ENCODE measurements around the gene MAGOH.

MAGOH gene

DNA sequence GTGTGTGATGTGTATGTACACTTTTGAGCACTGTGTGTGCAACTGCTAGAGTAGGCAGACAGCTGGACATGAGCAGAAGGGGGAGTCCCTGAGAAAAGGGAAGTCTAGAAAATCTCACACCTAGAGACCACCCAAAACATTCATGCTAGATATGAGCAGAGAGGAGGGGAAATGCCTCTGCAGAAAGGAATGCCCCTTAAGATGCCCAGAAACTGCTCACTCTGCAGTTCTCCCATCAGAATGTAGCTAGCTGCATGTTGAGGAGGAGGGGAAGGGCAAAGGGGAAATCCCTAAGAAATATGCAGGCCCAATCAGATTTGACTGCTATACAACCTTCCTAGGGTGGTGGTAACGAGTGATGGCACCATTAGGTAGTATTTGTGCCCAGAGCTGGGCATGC, 31.8 kb upstream of the MAGOH start:
- DNase-seq = no peak

DNA sequence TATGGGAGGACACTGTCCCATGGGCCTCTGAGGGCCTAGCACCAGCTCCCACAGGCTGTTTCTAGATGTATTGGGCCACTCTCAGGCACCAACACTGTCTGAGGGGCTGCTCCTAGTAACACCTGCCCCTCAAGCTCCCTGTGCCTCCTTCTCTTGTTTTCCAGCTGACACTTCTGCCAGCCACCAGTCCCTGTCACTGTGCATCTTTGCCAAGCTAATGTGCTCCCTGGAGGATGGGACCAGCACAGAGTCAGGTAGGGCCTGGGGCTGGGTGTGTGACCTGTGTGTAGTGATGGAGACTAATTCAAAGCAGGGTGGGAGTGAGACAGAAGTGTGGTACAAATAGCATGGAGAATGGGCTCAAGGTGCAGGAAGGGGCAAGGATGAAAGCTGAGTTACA, 29.4 kb upstream of the MAGOH start:
- no peak for DNase-seq

DNA sequence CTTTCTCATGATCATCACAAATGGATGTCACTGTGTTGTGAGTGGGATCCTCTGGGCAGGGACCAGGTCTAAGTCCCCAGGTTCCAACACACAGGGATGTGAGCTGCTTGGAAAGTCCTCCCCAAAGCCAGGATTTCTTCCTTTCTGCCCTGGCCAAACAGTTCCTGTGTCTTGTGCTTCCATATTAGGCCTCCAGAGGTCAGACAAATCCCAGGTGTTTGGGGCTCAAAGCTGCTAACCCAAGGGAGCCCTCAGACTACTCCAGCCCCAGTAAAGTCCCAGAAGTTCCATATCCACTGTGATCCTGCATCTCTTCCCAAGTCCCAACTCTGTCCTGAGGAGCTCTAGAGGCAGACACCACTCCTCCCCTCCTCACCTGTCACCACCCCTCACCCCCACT, 27.7 kb upstream of the MAGOH start:
- DNase-seq = no peak

DNA sequence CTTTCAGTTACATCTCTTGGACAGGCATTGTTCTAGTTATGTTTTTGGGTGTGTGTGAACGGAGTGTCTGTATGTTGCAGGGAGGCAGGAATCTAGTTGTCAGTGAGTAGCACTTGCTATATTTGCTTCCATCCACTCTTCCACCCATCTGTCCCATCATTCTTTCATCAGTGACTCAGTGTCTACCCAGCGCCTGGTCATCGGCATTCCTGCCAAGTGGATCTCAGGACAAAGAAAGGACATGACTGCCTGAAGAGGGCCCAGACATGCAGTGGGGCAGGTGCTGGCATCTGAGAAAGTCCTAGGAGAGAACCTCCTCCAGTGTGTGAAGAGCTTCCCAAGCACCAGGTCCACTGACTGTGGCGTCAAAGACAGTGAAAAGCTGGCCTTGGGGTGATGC, 27.3 kb upstream of the MAGOH start:
- no peak for DNase-seq

DNA sequence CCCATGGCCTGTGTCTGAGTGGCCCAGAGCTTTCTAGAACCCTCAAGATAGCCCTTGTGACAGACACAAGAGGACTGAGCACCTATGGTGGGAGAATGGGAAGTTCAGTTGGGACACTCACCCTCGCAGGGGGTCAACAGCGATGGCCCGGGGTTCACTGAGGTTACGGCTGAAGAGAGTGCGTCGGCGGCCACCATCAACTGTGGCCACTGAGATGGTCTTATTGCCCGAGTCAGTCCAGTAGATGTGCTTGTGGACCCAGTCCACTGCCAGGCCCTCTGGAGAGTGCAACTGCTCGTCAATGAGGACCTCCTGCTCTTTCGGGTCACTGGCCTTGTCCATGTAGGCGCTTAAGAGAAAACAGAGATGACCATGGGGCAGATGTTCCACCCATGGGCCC, 25.7 kb upstream of the MAGOH start:
- no peak for DNase-seq

DNA sequence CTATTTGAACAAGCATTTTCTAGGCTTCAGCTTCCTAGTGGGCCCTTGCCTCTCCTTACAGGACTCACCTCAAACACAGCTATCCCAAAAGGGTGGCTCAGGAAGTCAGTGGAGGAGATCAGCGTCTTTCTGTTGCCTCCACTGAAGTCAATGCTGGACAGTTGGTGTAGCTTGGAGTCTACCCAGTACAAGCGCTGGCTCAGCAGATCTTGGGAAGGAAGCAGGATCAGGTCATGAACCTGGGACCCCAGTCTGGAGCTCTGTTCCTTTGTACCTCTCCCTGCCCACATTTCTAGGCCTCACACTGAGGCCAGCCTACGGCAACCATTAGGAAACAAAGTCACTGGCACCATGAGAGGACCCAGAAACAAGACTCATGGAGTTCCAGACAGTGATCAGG, 23.7 kb upstream of the MAGOH start:
- DNase-seq = no peak

DNA sequence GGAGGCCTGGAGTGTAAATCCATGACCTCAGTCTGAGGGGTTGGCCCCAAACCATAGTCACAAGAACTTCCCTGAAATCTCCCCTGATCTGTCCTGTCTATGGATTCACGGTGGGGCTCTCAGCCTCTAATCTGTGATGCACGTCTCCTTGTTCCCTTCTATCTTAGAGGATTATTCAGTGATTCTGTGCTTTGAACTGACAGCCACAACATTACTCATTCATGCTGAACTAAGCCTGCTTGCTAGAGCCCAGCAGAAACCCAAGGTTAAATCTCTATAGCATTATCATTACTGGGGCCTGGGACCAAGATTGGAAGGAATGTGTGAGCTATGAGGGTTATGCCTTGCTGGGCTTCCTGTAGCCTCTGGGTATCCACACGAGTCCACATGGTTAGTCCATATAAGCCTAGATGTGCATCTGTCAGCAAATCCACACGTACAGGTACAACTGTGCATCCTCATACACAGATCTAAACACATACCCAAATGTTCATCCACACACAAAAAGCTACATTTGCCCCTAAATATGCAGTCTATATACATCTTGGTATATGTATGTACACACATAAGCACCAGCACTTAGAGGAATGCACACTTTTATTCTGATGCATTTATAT, 22.4 kb upstream of the MAGOH start:
- no peak for DNase-seq

DNA sequence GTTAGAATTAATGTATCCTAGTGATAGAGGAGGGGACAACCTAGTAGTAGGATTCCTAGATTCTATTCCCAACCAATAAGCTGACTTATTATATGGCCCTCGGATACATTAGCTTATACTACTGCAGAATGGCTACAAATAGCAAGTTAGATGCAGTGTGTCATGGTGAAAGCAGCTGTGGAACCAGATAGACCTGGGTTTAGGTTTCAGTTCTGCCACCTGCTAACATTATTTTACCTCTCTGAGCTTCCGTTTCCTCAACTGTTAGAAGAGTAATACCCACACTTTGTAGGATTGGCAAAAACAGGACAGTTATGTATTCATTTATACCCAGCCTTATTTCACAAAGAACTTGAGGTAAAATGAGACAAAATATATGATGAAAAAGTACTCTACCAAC, 21.6 kb upstream of the MAGOH start:
- DNase-seq = no peak

DNA sequence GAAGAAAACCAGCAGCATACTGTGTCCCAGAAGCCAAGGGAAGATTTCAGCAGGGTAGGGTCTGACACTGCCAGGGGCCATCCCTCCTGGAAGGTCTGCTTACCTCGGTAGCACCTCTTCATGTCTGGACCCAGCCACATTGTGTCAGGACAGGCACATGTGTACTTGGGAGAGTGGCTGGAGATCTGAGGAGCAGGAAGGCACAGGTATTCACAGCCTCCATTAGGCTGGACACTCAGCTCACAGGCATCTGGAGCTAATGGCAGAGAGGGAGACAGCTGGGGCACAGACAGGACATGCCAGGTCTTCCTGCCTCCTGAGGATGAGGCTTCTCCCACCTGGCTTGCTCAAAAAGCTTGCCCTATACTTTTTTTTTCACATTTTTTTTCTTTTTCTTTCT, 19.9 kb upstream of the MAGOH start:
- no peak for DNase-seq

DNA sequence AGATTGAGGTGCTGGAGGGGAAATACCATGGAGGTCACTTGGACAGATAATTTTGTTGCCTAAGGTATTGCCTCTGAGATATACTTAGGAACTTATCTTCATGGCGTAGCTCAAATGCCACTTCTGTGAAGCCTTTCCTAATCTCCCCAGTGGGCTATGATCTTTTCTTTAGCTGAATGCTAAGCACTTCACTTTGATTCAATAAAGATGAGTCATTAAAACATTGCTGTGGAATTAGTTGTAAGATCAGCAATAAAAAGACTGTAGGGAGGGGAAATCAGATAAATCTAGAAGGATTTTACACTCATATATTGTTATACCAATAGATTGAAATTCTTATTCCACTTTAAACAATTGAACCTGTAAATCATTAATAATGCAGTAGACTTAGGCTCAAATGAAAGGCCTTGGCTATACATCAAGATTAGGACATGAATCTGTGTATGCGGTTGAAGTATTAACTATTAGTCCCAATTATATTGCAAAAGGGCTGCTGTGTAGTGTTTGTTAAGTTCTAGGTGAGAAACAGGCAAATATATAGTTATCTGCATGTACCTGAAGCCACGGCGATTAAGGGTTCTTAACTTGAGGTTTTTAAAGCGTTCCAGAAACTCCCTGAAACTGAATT, 19.2 kb upstream of the MAGOH start:
- no peak for DNase-seq

DNA sequence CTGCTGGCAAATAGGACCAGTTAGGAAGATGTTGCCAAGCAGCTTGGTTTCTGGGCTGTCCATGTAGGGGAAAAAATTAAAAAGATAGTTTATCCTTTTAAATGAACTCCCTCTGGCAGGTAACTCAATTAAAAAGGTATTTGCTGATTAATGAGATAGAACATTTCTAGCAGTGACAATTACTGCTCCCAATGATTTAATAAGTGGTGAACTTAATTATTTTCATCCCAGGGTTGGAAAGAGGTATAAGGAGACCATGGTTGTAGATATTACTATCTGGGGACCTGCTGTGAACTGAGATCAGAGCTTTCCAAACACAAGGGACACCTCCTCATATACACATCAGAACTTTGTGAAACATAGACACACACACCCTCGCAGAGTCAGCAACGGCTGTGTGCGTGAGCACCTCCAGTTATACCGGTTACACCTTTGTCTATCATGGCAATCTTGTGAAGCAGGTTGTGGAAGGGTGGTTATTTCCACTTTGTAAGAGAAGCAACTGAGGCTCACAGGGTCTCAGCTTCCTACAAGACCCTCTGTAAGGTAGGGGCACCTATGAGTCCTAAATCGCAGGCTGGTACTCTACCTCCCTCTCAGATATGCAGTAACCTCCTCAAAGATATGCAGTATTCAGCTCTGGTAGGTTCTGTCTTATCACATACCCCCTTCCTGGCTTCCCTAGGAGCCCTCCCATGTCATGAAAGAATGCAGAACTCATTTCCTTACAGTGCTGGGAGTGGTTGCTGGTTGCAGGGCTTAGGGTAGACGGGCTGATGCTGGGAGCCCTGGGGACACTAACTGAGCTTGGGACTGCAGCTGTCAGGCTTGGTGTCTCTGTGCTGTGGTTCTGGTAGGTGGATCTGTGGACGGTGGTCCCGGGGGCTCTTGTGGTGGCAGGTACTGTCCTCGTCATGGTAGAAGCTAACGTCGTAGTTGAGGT, 18.5 kb upstream of the MAGOH start:
- DNase-seq = no peak

DNA sequence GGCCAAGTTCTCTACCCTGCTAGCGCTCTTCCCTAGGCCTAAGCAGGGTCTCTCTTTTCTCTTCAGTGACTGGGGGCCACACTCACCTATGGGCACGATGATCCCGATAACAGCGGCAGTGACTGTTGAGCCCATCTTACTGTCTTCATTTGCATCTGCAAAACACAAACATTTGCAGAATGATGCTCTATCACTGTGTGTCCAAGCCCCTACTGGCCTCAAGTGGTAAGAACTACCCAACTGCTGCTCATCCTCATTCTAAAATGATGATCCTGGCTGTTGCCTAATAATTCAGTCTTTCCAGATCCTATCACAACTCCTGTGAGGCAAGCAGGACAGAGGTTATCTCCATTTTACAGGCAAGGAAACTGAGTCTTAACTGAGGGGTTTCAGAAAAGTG, 16.7 kb upstream of the MAGOH start:
- no peak for DNase-seq

DNA sequence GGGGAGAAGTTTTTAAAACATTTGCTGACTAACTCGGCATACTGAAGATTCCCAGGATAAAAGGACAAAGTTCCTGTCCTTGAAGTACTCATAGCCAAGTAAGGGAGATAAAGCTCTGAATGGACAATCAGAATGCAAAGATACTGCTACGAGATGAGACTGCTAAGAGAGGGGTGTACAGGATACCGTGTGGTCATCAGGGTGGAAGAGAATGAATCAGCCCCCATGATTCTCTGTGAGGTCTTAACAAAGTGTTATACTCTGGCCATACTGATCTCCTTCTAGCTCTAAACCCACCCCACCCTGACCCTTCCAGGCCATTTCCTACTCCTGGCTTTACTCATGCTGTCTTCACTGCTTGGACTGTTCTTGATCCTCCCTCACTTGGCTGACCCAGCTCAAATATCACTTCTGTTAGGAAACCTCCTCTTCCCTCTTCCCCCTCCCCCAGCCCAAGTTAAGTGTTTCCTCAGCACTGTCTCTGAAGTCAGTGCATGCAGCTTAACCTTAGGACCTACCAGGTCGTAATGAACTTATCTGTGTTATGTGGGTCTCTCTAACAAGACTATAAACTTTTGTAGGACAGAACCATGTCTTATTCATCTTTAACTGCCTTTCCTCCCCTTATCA, 15.8 kb upstream of the MAGOH start:
- no peak for DNase-seq

DNA sequence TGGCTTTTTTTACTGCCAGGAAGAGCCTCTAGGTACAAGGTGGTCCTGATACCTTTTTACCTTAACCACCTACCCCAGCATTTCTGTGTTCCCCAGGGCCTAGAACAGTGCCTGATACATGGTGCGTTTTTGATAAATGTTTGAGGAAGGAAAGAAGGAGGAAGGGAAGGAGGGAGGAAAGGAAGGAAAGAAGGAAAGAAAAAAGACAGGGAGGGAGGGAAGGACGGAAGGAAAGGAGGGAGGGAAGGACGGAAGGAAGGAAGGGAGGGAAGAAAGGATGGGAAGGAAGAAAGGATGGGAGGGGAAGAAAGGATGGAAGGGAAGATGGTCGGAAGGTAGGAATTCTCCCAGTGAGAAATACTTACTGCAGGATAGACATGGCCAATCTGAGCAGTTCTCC, 12.0 kb upstream of the MAGOH start:
- DNase-seq = no peak

DNA sequence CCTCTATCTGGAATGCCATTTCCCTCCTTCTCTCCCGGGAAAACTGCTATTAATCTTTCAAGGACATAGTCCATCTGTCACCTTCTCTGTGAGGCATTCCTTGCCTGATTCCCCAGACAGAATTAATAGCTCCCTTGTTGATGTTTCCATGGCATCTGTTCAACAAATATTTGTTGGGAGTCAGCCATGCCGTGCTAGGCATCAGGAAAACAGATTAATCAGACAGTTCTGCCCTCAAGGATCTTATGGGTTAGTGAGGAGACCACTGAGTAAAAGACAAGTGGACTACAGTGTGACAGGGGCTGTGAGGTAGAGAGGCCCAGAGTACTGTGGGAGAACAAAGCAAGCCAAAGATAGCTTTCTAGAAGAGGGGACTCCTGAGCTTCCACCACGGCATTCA, 11.4 kb upstream of the MAGOH start:
- no peak for DNase-seq

DNA sequence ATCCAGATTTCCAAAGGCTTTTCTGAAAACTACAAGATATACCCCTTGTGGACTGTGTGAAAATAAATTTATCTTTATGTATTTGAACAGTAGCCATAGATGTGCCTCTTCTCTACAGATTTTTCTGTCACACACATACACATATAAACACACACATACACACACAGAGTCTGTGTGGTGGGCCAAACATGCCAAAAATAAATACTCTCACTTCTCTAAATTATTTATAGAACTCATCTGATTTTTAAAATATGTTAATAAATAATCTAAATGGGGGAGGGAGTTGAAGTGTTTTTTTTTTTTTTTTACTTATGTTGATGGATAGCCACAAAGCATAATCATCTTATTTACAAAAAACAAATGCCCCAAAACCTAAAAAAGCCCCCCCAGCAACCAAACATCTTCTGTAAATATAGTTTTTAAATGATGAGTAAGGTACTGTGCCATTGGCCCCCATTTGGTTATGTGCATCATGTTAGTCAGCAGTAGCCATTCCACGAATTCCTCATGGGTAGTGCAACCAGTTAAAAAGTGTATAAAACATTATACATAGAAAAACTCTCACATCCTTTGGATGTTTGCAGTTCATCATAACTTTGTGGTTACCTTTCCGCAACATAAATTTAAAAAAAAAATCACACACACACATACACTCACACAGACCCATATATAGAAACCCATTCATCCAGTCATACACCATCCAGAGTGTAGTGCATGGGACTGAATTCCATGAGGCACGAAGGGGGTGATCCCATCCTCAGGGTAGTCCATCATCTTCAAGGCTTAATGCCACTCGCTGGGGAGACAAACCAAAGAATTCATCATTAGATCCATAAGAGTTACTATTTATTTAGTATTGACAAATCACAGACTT, 8.2 kb upstream of the MAGOH start:
- DNase-seq = no peak

DNA sequence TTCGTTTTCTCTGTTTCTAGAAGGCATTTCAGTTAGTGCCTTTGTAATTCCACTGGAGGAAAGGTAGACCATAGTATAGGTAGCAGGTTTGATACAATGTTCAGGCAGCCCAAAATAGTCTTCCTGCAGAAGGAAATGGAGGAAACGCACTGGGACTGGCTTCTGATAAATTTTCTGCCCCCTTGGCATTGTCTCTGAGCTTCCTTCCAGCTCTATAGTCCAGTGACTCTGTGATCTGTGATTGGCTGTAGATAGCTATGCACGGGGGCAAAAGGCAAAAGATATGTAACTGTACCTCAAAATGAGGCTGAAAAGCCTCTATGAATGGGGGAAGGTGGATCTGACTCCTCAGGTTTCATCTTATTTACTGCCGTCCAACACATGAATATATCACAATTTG, 5.8 kb upstream of the MAGOH start:
- no peak for DNase-seq

DNA sequence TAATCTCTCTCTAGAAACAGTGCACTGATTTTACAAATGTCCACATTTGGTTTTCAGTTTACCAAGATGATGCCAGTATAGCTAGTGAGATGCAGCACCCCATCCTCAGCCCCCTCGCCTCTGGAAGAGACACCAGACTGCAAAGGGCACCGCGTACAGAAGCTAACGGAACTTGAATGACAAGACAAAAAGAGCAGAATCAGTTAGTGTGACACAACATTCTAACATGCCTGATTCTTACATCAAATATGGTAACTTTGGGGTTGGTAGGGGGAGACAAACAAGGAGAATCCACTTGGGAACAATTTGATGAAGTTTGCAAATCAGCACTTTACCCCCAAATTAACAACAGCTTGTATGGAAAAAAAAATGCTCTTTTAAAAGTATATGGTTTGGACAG, 4.1 kb upstream of the MAGOH start:
- no peak for DNase-seq

DNA sequence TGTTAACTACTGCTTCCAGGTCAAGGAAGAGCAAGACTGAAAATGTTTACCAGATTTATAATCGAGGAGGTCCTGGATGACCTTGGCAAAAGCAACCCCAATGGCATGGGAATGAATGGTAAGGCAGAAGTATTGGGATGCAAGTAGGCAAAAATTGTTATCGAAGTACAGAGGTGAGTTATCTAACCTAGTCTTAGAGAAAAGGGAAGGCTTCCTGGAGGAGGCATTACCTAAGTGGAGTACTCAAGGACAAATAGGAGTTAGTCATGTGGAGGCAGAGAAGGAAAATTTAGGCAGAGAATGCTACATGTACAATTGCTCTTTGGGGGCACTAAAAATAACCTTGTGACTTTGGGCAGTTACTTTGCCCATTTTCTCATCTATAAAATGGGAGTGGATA, 3.5 kb upstream of the MAGOH start:
- DNase-seq = no peak

DNA sequence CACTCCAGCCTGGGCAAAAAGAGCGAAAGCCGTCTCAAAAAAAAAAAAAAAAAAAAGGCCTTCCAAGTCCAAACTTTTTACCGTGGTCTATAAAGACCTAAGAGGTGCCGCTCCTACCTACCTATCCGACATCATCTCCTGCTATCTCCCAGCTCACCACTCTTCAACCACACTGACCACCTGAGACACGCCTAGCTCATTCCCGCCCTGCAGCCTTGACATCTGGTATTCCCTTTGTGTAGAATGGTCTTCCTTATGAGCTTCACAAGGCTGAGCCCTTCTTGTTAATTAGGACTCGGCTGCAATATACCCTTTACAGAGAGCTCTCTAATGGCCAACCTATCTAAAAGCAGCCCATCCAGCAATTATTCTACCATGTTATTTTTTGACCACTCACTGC, 680 bp downstream of the MAGOH start:
- DNase-seq = no peak

DNA sequence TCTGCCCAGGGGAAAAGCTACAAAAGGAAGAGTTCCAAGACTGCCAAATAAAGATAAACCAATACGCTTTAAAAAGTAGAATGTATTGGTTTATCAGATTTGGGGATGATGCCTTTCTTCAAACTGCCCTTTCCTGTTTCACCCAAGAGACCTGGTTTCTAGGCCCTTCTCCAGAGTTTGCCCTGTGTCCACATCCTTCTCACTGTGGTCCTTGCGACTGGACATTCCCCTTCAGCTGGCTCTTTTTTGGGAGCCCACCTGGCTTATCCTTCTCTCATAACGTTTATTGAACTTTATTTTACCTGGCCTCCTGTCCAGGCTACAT, 17.4 kb downstream of the MAGOH start:
- no peak for DNase-seq

DNA sequence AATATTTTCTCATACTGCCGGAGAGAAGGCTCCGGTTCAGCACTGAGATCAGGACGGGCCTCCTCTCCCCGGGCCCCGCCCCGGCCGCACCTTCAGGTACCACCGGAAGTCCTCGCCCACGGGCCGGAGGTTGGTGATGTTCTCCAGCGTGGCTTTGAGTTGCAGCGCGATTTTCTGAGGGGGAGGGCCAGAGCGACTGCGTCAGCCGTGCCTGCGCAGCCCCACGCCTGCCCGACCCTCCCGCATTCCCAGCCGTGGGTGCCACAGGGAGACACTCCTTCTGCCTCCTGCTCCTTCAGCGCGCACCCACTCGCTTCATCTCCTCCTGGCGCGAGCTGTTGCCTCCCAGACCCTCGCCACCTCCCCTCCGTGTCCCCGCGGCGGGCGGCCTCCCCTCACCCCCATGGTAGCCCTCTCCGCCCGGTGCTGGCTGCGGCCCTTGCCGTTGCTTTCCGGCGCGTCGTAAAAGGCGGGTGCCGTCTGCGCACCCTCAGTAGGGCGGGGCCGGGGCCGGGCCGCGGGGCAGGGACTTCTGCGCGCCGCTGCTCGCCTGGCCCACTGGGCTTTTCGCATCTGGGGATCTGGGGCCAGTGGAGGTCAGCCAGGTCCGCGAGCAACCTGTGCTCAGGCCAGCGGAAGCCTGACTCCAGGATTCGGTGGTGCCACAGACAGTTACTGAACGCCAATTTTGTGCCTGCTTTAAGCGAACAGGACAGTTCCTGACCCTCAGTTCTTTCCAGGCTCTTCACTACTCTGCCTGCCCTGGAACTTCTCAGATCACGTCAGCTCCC, 18.0 kb downstream of the MAGOH start, which contains the start of gene CZIB:
TSS of gene CZIB (minus strand) at position 464 of the 791 bp plus-strand sequence. CDS start at position 405, 59 bp downstream.
- peak; percentile 53 to 83 for DNase-seq
